Measurements from ENCODE around the gene ENTREP1. TPM values are rescaled to one million over a fixed set of nuclear protein-coding genes. Genes with fewer than 3 reads are reported as not detected.

ENTREP1 gene
- total RNA-seq, 4 donors from 2014 or later, result 0.70 to 19.8 (median 3.5) TPM

DNA sequence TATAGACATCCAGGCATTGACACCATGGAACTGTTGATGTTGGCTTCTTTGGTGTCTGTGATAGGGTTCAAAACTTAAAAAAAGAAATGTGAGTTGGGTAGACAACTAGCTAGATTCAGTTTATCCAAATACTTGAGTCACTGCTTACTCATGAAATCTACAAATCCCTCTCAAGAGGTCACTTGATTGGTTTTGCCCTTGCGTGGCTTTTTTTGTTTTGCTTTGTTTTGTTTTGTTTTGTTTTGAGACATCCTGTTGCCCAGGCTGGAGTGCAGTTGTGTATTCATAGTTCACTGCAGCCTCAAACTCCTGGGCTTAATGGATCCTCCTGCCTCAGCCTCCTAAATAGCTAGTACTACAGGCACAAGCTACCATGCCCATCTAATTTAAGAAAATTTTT, 10.5 kb upstream of the ENTREP1 start:
- H3K4me3 ChIP-seq, result no peak overlapping the region
- no peak overlapping the region for H3K27ac ChIP-seq
- TF ChIP-seq, protein P1, sequence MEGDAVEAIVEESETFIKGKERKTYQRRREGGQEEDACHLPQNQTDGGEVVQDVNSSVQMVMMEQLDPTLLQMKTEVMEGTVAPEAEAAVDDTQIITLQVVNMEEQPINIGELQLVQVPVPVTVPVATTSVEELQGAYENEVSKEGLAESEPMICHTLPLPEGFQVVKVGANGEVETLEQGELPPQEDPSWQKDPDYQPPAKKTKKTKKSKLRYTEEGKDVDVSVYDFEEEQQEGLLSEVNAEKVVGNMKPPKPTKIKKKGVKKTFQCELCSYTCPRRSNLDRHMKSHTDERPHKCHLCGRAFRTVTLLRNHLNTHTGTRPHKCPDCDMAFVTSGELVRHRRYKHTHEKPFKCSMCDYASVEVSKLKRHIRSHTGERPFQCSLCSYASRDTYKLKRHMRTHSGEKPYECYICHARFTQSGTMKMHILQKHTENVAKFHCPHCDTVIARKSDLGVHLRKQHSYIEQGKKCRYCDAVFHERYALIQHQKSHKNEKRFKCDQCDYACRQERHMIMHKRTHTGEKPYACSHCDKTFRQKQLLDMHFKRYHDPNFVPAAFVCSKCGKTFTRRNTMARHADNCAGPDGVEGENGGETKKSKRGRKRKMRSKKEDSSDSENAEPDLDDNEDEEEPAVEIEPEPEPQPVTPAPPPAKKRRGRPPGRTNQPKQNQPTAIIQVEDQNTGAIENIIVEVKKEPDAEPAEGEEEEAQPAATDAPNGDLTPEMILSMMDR (IDR thresholded peaks at IDR 0.05), result no peak
- no peak for TF ChIP-seq POLR2A (IDR thresholded peaks at IDR 0.05)
- DNase-seq, result no peak
- H3K27me3 ChIP-seq, result no peaks in the 10 kb centered on the region
- peaks cover 0 to 10% (median 2%) of the 10 kb centered on the region in 4 donors for H3K9me3 ChIP-seq
- H3K36me3 ChIP-seq, result no peaks in the 10 kb centered on the region
- no peaks in the 10 kb centered on the region for H3K4me1 ChIP-seq

GRCh38 chr9:69317081-69317480, 7.9 kb upstream of the ENTREP1 start:
- Histone ChIP-seq H3K27me3 (no peaks in the 10 kb centered on the region), H3K9me3 (peaks cover 0 to 10% (median 2%) of the 10 kb centered on the region in 4 donors), H3K36me3 (no peaks in the 10 kb centered on the region), H3K27ac (no peak overlapping the region), H3K4me3 (no peak overlapping the region), H3K4me1 (no peaks in the 10 kb centered on the region)
- no peak for DNase-seq
- TF ChIP-seq POLR2A (IDR thresholded peaks at IDR 0.05), result no peak
- TF ChIP-seq, protein P1 (IDR thresholded peaks at IDR 0.05), result no peak

- H3K27me3 ChIP-seq, result no peaks in the 10 kb centered on the region
- TF ChIP-seq POLR2A (IDR thresholded peaks at IDR 0.05), result no peak
- TF ChIP-seq, protein P1 (IDR thresholded peaks at IDR 0.05), result no peak
- H3K4me3 ChIP-seq, result no peak overlapping the region
- peaks cover 0 to 5% (median under 1%) of the 10 kb centered on the region in 4 donors for H3K9me3 ChIP-seq
- no peaks in the 10 kb centered on the region for H3K4me1 ChIP-seq
- DNase-seq, result no peak
- no peaks in the 10 kb centered on the region for H3K36me3 ChIP-seq
- no peak overlapping the region for H3K27ac ChIP-seq
These were observed 7.1 kb upstream of the ENTREP1 start for GRCh38 chr9:69317894-69318293.

- H3K27ac ChIP-seq, result no peak overlapping the region
- H3K27me3 ChIP-seq, result no peaks in the 10 kb centered on the region
- H3K4me1 ChIP-seq, result peaks cover 0 to 1% (median 0%) of the 10 kb centered on the region in 4 donors
- DNase-seq, result no peak
- no peaks in the 10 kb centered on the region for H3K9me3 ChIP-seq
- TF ChIP-seq, protein P1 (IDR thresholded peaks at IDR 0.05), result no peak
- TF ChIP-seq POLR2A (IDR thresholded peaks at IDR 0.05), result no peak
- no peaks in the 10 kb centered on the region for H3K36me3 ChIP-seq
- no peak overlapping the region for H3K4me3 ChIP-seq
These were observed 5.5 kb upstream of the ENTREP1 start for GRCh38 chr9:69319324-69320025.

- Histone ChIP-seq H3K9me3 (no peaks in the 10 kb centered on the region), H3K4me3 (no peak overlapping the region), H3K4me1 (peaks cover 0 to 12% (median 0%) of the 10 kb centered on the region in 4 donors), H3K36me3 (no peaks in the 10 kb centered on the region), H3K27ac (no peak overlapping the region), H3K27me3 (peaks cover 0 to 3% of the 10 kb centered on the region in 2 donors)
- no peak for TF ChIP-seq POLR2A (IDR thresholded peaks at IDR 0.05)
- TF ChIP-seq, protein P1 (IDR thresholded peaks at IDR 0.05), result no peak
- DNase-seq, result no peak
These were observed 2.8 kb upstream of the ENTREP1 start for GRCh38 chr9:69322256-69322655.
